ENCODE measurements around the gene EYS.

The EYS gene

GRCh38 chr6:64301307-64302236 lies 1405.5 kb downstream of the EYS start:
- Histone ChIP-seq H4K20me1 (ENCODE audit: insufficient read depth, low read length, poor library complexity, severe bottlenecking) (no peaks in the 10 kb centered on the region), H3F3A (ENCODE audit: low read depth) (no peaks in the 10 kb centered on the region), H3K9me2 (replicated peaks; ENCODE audit: low read depth, low read length) (no peaks in the 10 kb centered on the region), H3K4me1 (ENCODE audit: insufficient read depth, low read length, poor library complexity, severe bottlenecking) (no peaks in the 10 kb centered on the region), H3K9ac (ENCODE audit: low read depth, low read length, poor library complexity, severe bottlenecking) (no peak overlapping the region), H3K27me3 (ENCODE audit: insufficient read depth, low read length, poor library complexity, severe bottlenecking) (no peaks in the 10 kb centered on the region), H3K36me3 (ENCODE audit: insufficient read depth, low read length) (no peaks in the 10 kb centered on the region), H3K79me2 (ENCODE audit: insufficient read depth, low read length) (no peaks in the 10 kb centered on the region), H3K9me3 (ENCODE audit: insufficient read depth, low read depth, low read length) (no peaks in the 10 kb centered on the region), H2AFZ (ENCODE audit: low read length) (no peak overlapping the region), H3K4me3 (ENCODE audit: low read length, poor library complexity, severe bottlenecking) (no peak overlapping the region), H3K4me2 (ENCODE audit: low read depth, low read length, poor library complexity, severe bottlenecking) (no peak overlapping the region)
- TF ChIP-seq EZH2phosphoT487 (IDR thresholded peaks at IDR 0.05; ENCODE audit: borderline replicate concordance), result no peak
- TF ChIP-seq, protein P1, sequence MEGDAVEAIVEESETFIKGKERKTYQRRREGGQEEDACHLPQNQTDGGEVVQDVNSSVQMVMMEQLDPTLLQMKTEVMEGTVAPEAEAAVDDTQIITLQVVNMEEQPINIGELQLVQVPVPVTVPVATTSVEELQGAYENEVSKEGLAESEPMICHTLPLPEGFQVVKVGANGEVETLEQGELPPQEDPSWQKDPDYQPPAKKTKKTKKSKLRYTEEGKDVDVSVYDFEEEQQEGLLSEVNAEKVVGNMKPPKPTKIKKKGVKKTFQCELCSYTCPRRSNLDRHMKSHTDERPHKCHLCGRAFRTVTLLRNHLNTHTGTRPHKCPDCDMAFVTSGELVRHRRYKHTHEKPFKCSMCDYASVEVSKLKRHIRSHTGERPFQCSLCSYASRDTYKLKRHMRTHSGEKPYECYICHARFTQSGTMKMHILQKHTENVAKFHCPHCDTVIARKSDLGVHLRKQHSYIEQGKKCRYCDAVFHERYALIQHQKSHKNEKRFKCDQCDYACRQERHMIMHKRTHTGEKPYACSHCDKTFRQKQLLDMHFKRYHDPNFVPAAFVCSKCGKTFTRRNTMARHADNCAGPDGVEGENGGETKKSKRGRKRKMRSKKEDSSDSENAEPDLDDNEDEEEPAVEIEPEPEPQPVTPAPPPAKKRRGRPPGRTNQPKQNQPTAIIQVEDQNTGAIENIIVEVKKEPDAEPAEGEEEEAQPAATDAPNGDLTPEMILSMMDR (conservative IDR thresholded peaks at IDR 0.05; ENCODE audit: low read length), result no peak

DNA sequence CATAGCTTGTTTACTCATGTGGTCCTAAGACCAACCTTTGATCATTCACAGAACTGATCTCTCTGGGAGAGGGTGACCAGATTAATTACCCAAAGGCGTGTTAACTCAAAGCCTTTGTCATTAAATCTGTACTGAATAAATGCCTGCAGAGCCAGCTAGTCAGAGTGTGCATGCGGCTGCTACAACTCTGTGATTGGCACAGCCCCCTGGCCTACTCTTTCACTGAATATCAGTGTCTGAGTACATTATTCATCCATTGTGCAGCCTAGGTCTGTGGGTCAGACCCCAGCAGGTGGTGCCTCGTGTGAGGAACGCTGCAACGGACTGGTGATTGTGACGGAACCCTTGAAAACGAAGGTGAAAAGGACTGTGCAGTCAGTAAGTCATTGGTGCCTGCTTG lies 1407.8 kb downstream of the EYS start:
- H3K79me2 ChIP-seq (ENCODE audit: insufficient read depth, low read length), result no peaks in the 10 kb centered on the region
- H3K4me3 ChIP-seq (ENCODE audit: low read length, poor library complexity, severe bottlenecking), result no peak overlapping the region
- no peaks in the 10 kb centered on the region for H3K27me3 ChIP-seq (ENCODE audit: insufficient read depth, low read length, poor library complexity, severe bottlenecking)
- no peak overlapping the region for H2AFZ ChIP-seq (ENCODE audit: low read length)
- no peak for TF ChIP-seq EZH2phosphoT487 (IDR thresholded peaks at IDR 0.05; ENCODE audit: borderline replicate concordance)
- TF ChIP-seq, protein P1 (conservative IDR thresholded peaks at IDR 0.05; ENCODE audit: low read length), result no peak
- H3K4me1 ChIP-seq (ENCODE audit: insufficient read depth, low read length, poor library complexity, severe bottlenecking), result no peaks in the 10 kb centered on the region
- H3K36me3 ChIP-seq (ENCODE audit: insufficient read depth, low read length), result no peaks in the 10 kb centered on the region
- no peak overlapping the region for H3K9ac ChIP-seq (ENCODE audit: low read depth, low read length, poor library complexity, severe bottlenecking)
- no peaks in the 10 kb centered on the region for H3K9me3 ChIP-seq (ENCODE audit: insufficient read depth, low read depth, low read length)
- H3K9me2 ChIP-seq (replicated peaks; ENCODE audit: low read depth, low read length), result no peaks in the 10 kb centered on the region
- H3K4me2 ChIP-seq (ENCODE audit: low read depth, low read length, poor library complexity, severe bottlenecking), result no peak overlapping the region
- H4K20me1 ChIP-seq (ENCODE audit: insufficient read depth, low read length, poor library complexity, severe bottlenecking), result no peaks in the 10 kb centered on the region
- H3F3A ChIP-seq (ENCODE audit: low read depth), result no peaks in the 10 kb centered on the region

DNA sequence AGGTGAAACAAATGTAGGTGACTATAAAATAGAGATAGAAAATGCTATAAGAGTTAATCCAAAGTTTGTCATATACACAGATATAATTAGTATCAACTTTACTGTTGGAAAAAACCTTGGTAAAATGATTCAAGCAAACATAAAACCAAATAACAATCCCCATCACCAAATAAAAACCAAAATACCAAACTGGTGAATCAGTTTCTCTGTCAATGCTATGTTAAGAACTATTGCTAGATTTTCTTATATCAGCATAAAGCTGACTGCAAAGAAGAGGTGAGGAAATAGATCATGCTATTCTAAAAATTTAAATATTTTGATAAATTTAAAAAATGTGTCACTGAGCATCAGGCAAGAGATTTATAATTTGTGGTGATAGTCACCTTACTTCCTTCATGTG lies 1413.0 kb downstream of the EYS start:
- Histone ChIP-seq H3K9me2 (replicated peaks; ENCODE audit: low read depth, low read length) (no peaks in the 10 kb centered on the region), H3K9me3 (ENCODE audit: insufficient read depth, low read depth, low read length) (no peaks in the 10 kb centered on the region), H3K4me1 (ENCODE audit: insufficient read depth, low read length, poor library complexity, severe bottlenecking) (no peaks in the 10 kb centered on the region), H3K27me3 (ENCODE audit: insufficient read depth, low read length, poor library complexity, severe bottlenecking) (no peaks in the 10 kb centered on the region), H3F3A (ENCODE audit: low read depth) (no peaks in the 10 kb centered on the region), H3K4me2 (ENCODE audit: low read depth, low read length, poor library complexity, severe bottlenecking) (no peak overlapping the region), H2AFZ (ENCODE audit: low read length) (no peak overlapping the region), H3K36me3 (ENCODE audit: insufficient read depth, low read length) (no peaks in the 10 kb centered on the region), H3K4me3 (ENCODE audit: low read length, poor library complexity, severe bottlenecking) (no peak overlapping the region), H4K20me1 (ENCODE audit: insufficient read depth, low read length, poor library complexity, severe bottlenecking) (no peaks in the 10 kb centered on the region), H3K79me2 (ENCODE audit: insufficient read depth, low read length) (no peaks in the 10 kb centered on the region), H3K9ac (ENCODE audit: low read depth, low read length, poor library complexity, severe bottlenecking) (no peak overlapping the region)
- TF ChIP-seq, protein P1 (conservative IDR thresholded peaks at IDR 0.05; ENCODE audit: low read length), result no peak
- TF ChIP-seq EZH2phosphoT487 (IDR thresholded peaks at IDR 0.05; ENCODE audit: borderline replicate concordance), result no peak

All from Loucy (cell line).